NT2/D1 (cell line): ENCODE measurements around the gene LMOD2.
A peak's percentile ranks its signal among the peaks of the same experiment; 100 is the strongest.

Experiments used
- DNase-seq: peaks from one replicate; pipeline ENCODE4 v3.0.0-alpha.2; 2011; ENCODE audit warnings: low read depth, low spot score
- H3K27me3 ChIP-seq: 2 replicates; pipeline ENCODE4 v1.6.0; 2011; ENCODE audit warnings: mild to moderate bottlenecking; ENCODE audit not compliant: insufficient read length, insufficient read depth
- H3K36me3 ChIP-seq: 2 replicates; pipeline ENCODE4 v1.6.1; 2011; ENCODE audit warnings: mild to moderate bottlenecking, low read length, mixed read lengths; ENCODE audit not compliant: insufficient read depth, insufficient read length
- H3K4me1 ChIP-seq: 2 replicates; pipeline ENCODE4 v1.5.1; 2011; ENCODE audit not compliant: insufficient read depth, insufficient read length
- H3K4me3 ChIP-seq: 2 replicates; pipeline ENCODE4 v1.5.1; 2011; ENCODE audit warnings: low read depth; ENCODE audit not compliant: insufficient read length
- H3K9ac ChIP-seq: 2 replicates; pipeline ENCODE4 v1.6.0; 2011; ENCODE audit warnings: low read depth; ENCODE audit not compliant: insufficient read length
- H3K9me3 ChIP-seq: 2 replicates; pipeline ENCODE4 v1.5.1; 2011; ENCODE audit warnings: mild to moderate bottlenecking, low read length; ENCODE audit not compliant: insufficient read depth
- SUZ12 ChIP-seq: IDR thresholded peaks from 2 replicates; pipeline ENCODE4 v1.6.1; 2011; ENCODE audit not compliant: insufficient read length, insufficient read depth; ENCODE audit errors: extremely low read depth
- YY1 ChIP-seq: IDR thresholded peaks from 2 replicates; pipeline ENCODE4 v1.6.1; 2011; ENCODE audit not compliant: insufficient read length, insufficient read depth
- ZNF274 ChIP-seq: IDR thresholded peaks from 2 replicates; pipeline ENCODE4 v1.6.1; 2011; ENCODE audit warnings: mild to moderate bottlenecking, low read depth, low read length

The LMOD2 gene

DNA sequence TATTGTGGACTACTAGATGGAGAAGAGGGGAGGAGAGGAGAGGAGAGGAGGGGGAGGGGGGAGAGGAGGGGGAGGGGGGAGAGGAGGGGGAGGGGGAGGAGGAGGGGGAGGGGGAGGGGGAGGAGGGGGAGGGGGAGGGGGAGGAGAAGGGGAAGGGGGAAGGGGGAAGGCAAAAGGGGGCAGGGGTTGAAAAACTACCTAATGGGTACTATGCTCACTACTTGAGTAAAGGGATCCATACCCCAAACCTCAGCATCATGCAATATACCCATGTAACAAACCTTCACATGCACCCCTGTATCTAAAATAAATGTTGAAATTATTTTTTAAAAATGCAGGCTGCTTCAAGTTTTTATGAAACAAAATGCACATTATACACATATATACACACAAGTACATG lies 15.1 kb upstream of the LMOD2 start:
- Histone ChIP-seq H3K9me3 (no peaks in the 10 kb centered on the region), H3K4me3 (no peak overlapping the region), H3K4me1 (no peaks in the 10 kb centered on the region), H3K36me3 (no peaks in the 10 kb centered on the region), H3K9ac (no peak overlapping the region), H3K27me3 (no peaks in the 10 kb centered on the region)
- no peak for DNase-seq
- TF ChIP-seq YY1: no peak
- TF ChIP-seq ZNF274: no peak

DNA sequence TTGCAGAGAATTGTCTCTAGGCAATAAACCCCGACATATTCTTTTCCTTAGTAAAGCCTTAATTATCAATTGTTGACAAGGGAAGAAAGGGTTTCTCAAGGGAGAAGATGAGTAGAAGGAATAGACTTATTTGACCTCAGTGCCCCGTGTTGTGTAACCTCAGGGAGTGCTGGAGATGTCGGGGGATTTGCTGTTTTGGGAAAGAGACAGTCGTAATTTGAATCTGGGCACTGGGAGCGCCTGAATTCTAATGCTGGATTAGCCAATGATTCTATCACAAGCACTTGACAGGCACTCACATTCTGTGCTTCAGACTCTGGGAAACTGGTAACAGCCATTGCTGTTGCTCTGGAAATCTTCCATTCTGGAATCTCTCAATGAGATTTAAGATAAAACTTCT lies 13.8 kb upstream of the LMOD2 start:
- H3K4me1 ChIP-seq: no peaks in the 10 kb centered on the region
- TF ChIP-seq YY1 (no peak), ZNF274 (no peak), SUZ12 (no peak)
- H3K4me3 ChIP-seq: no peak overlapping the region
- no peaks in the 10 kb centered on the region for H3K27me3 ChIP-seq
- no peak for DNase-seq
- no peaks in the 10 kb centered on the region for H3K36me3 ChIP-seq
- H3K9me3 ChIP-seq: no peaks in the 10 kb centered on the region
- no peak overlapping the region for H3K9ac ChIP-seq

DNA sequence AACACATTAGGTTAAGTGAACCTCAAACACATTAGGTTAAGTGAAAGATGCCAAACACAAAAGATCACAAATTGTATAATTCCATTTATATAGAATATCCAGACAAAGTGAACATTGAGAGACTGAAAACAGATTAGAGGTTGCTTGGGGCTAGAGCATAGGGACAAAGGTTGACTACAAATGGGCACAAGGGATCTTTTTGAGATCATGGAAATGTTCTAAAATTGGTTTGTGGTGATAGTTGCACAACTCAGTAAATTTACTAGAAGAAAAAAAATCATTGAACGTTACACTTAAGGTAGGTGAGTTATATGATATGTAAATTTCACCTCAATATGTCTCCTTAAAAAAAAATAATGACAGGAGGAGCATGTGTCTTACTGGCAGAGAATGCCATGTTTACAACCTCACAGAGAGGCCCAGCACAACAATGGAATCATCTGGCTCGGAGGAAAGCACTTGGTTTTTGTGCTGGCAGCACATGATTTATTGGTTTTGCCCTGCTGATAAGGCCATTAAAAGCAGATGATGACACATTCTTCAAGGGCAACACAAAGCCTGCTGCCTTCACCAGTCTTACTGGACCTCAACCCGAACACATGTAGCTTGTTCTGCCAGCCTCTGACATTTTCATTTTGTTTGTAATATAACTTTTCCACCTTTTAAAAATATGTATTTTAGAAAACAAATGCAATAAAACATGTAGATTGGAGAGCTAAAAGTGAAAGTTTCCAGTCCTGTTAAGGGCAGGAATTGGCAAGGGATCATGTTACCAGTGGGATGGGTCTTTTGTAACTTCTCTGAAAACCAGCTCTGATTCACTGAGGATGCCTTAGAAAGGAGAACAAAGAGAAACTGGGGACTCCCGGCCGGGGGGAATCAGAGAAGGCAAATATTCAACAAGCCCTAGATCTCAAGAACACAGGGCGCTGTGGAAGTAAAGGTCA lies 11.9 kb upstream of the LMOD2 start:
- H3K9ac ChIP-seq: no peak overlapping the region
- no peaks in the 10 kb centered on the region for H3K36me3 ChIP-seq
- no peaks in the 10 kb centered on the region for H3K9me3 ChIP-seq
- no peak for TF ChIP-seq ZNF274
- no peak for TF ChIP-seq YY1
- TF ChIP-seq SUZ12: no peak
- H3K4me1 ChIP-seq: no peaks in the 10 kb centered on the region
- H3K27me3 ChIP-seq: no peaks in the 10 kb centered on the region
- no peak overlapping the region for H3K4me3 ChIP-seq
- peak; percentile 68 for DNase-seq

- no peak for DNase-seq
- no peaks in the 10 kb centered on the region for H3K9me3 ChIP-seq
- H3K36me3 ChIP-seq: no peaks in the 10 kb centered on the region
- H3K27me3 ChIP-seq: no peaks in the 10 kb centered on the region
- H3K4me3 ChIP-seq: no peak overlapping the region
- TF ChIP-seq SUZ12 (no peak), ZNF274 (no peak), YY1 (no peak)
- H3K9ac ChIP-seq: no peak overlapping the region
- no peaks in the 10 kb centered on the region for H3K4me1 ChIP-seq
Measured at GRCh38 chr7:123645516-123645915, 10.2 kb upstream of the LMOD2 start.

DNA sequence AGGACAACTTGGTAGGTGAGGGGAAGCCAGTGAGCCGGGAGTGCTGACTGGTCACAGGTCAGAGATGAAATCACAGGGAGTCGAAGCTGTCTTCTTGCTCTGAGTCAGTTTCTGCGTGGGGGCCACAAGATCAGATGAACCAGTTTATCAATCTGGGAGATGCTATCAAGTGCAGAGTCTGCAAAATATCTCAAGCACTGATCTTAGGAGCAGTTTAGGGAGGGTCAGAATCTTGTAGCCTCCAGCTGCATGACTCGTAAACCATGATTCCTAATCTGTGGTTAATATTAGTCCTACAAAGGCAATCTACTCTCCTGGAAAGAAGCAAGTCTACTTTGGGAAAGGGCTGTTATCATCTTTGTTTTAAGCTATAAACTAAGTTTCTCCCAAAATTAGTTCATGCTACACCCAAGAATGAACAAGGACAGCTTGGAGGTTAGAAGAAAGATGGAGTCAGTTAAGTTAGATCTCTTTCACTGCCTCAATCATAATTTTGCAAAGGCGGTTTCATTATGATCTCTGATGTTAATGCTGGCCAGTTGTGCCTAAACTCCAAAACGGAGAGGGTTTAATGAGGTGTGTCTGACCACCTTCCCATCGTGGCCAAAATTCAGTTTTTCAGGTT lies 8.4 kb upstream of the LMOD2 start:
- TF ChIP-seq SUZ12 (no peak), ZNF274 (no peak), YY1 (no peak)
- Histone ChIP-seq H3K36me3 (no peaks in the 10 kb centered on the region), H3K9me3 (no peaks in the 10 kb centered on the region), H3K9ac (no peak overlapping the region), H3K4me3 (no peak overlapping the region), H3K27me3 (no peaks in the 10 kb centered on the region), H3K4me1 (no peaks in the 10 kb centered on the region)
- DNase-seq: no peak

DNA sequence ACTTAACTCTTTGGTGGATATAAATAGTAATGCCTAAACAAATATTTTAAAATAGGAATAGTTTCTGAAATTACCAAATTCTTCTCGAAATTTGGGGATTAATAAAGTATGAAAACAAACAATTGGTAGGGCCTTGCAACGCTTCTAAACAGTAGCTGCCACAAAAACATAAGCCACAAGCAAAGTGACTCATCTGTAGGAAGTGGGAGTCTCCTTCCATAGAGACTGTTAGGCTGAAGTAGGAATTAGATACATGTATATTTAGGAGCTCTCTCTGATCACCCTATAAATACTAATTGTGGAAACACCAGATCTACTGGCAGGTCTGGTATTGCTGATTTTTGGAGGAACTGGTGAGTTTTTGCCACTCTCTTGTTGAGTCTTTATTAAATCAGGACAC lies 5.7 kb upstream of the LMOD2 start:
- DNase-seq: no peak
- H3K27me3 ChIP-seq: no peaks in the 10 kb centered on the region
- no peaks in the 10 kb centered on the region for H3K36me3 ChIP-seq

DNA sequence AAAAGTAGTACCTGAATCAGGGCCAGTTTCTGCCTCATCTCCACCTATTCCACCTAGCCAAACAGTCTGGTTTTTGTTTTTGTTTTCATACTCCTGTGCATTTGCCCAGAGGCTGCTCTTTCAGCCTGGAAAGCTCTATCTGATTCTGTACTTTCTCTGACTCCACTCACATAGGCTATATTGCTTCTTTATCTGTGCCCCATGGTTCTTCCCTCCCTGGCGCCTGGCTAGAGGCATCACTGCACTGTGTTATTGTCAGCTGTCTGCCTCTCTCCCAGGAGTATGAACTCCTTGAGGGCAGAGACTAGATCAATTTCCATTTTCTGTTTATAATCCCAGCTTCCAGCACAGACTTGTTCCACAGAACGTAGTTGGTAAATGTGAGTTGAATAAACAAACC lies 5.1 kb upstream of the LMOD2 start:
- H3K4me3 ChIP-seq: no peak overlapping the region
- no peak overlapping the region for H3K9ac ChIP-seq
- H3K4me1 ChIP-seq: no peaks in the 10 kb centered on the region
- no peaks in the 10 kb centered on the region for H3K9me3 ChIP-seq
- no peaks in the 10 kb centered on the region for H3K36me3 ChIP-seq
- no peak for DNase-seq
- TF ChIP-seq SUZ12 (no peak), ZNF274 (no peak), YY1 (no peak)
- H3K27me3 ChIP-seq: no peaks in the 10 kb centered on the region

More for the DNA sequence above, 5.7 kb upstream of the LMOD2 start:
- Histone ChIP-seq H3K4me1 (no peaks in the 10 kb centered on the region), H3K9ac (no peak overlapping the region), H3K9me3 (no peaks in the 10 kb centered on the region), H3K4me3 (no peak overlapping the region)
- TF ChIP-seq ZNF274 (no peak), SUZ12 (no peak), YY1 (no peak)

DNA sequence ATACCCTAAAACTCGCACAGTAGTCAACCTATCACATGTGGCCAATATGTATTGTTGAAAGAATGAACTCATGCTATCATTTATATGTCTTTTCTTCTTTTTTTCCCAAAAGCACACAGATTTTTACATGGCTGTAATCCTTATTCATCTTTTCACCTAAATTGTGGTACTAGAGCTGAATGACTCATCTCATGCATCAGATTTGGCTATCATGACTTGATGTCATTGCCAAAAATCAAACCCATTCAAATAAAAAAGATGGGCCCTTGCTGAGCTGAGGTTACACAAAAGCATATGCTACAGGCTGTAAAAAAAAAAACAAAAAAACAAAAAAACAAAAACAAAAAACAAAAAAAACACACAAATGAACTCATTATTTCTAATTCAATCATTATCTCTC lies 3.3 kb upstream of the LMOD2 start:
- no peak overlapping the region for H3K9ac ChIP-seq
- no peaks in the 10 kb centered on the region for H3K36me3 ChIP-seq
- no peak overlapping the region for H3K4me3 ChIP-seq
- H3K9me3 ChIP-seq: no peaks in the 10 kb centered on the region
- no peaks in the 10 kb centered on the region for H3K27me3 ChIP-seq
- DNase-seq: no peak
- TF ChIP-seq SUZ12: no peak
- TF ChIP-seq ZNF274: no peak
- no peak for TF ChIP-seq YY1
- H3K4me1 ChIP-seq: no peaks in the 10 kb centered on the region
